BLaER1 treated with 17β-estradiol and CSF1 and Interleukin-3, amounts not matched to agents 10 nM and 100 nM (cell line): ENCODE data around the gene NCBP2.

Source experiments
- H3K27ac ChIP-seq, 11 experiments: shearing (Covaris generic); formaldehyde crosslinking; 2 replicates each; pipeline ENCODE4 v1.8.1; 2022
- H3K27me3 ChIP-seq, 11 experiments: shearing (Covaris generic); formaldehyde crosslinking; 2 replicates each; pipeline ENCODE4 v1.8.1; 2022
- H3K36me3 ChIP-seq, 11 experiments: shearing (Covaris generic); formaldehyde crosslinking; 2 replicates each; pipeline ENCODE4 v1.8.1; 2022
- H3K4me1 ChIP-seq, 10 experiments: shearing (Covaris generic); formaldehyde crosslinking; 2 replicates each; pipeline ENCODE4 v1.8.1; 2022
- H3K4me2 ChIP-seq, 11 experiments: shearing (Covaris generic); formaldehyde crosslinking; 2 replicates each; pipeline ENCODE4 v1.8.1; 2022
- H3K4me3 ChIP-seq, 10 experiments: shearing (Covaris generic); formaldehyde crosslinking; 2 replicates each; pipeline ENCODE4 v1.8.1; 2022
- H3K9ac ChIP-seq, 11 experiments: shearing (Covaris generic); formaldehyde crosslinking; 2 replicates each; pipeline ENCODE4 v1.8.1; 2022
- H3K9me3 ChIP-seq, 11 experiments: shearing (Covaris generic); formaldehyde crosslinking; replicated peaks in 1 of 11; 2 replicates each; pipeline ENCODE4 v1.8.1; 2022
- H4K20me1 ChIP-seq, 11 experiments: shearing (Covaris generic); formaldehyde crosslinking; 2 replicates each; pipeline ENCODE4 v1.8.1; 2022
- Cebpa-rat ChIP-seq, 11 experiments: shearing (Covaris generic); IDR thresholded peaks; 2 replicates each; pipeline ENCODE4 v1.8.1; 2022

NCBP2 gene

DNA sequence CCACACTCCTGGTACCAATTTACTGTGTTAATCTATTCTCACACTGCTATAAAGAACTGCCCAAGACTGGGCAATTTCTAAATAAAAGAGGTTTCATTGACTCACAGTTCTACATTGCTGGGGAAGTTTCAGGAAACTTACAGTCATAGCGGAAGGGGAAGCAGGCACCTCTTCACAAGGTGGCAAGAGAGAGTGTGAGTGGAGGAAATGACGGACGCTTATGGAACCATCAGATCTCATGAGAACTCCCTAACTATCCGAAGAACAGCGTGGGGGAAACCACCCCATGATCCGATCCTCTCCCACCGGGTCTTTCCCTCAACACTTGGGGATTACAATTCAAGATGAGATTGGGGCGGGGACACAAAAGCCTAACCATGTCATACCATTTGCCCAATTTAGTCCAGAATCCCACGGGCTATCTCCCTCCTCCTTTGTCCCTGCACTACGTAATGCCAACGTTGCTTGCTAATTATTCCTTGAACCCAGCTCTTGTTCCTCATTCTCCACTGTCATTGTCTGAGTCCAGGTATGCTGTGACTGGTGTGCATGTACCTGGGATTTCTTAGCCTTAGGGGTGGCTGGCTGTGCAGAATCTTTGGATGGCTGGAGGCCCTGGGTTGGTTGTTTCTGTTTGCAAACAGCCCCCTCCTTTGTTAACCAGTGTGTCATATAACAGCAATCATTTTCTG lies 22.9 kb upstream of the NCBP2 start:
- peak overlapping the region in 3 of 11 experiments; percentile 1 to 11 (median 2); a peak in 1 of 22 replicates for H3K4me2 ChIP-seq
- no peak overlapping the region for H3K9ac ChIP-seq

DNA sequence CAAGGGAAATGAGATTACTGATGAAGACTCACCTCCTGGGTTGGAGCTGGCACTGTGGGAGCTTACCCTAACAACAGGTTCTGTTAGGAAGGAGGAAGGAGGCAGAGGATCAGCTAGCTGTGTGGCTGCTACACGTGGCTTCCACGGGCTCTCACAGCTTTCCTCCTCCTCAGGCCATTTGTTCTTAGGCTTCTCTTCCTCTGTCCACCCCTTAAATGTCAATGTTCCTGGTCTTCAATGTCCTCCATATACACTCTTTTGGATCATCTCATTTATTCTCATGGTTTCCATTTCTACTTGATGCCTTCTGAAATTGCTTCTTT lies 21.3 kb upstream of the NCBP2 start:
- Histone ChIP-seq H3K4me2 (peak overlapping the region in 7 of 11 experiments; percentile 43 to 81 (median 62); a peak in 11 of 22 replicates), H3K27me3 (peaks cover 0 to 12% (median 0%) of the 10 kb centered on the region in 11 experiments; a peak in 8 of 22 replicates)
- TF ChIP-seq Cebpa-rat (IDR thresholded peaks at IDR 0.05) = no peak

More for the DNA sequence above, 22.9 kb upstream of the NCBP2 start:
- Histone ChIP-seq H3K4me3 (no peak overlapping the region), H3K4me1 (peaks cover 11 to 35% (median 30%) of the 10 kb centered on the region in 10 experiments), H4K20me1 (peaks cover 0 to 14% (median 0%) of the 10 kb centered on the region in 11 experiments; a peak in 3 of 22 replicates), H3K27me3 (peaks cover 4 to 16% (median 4%) of the 10 kb centered on the region in 11 experiments), H3K36me3 (peaks cover 0 to 13% (median 8%) of the 10 kb centered on the region in 11 experiments; a peak in 13 of 22 replicates), H3K9me3 (no peaks in the 10 kb centered on the region), H3K27ac (no peak overlapping the region)
- TF ChIP-seq Cebpa-rat (IDR thresholded peaks at IDR 0.05) = no peak

DNA sequence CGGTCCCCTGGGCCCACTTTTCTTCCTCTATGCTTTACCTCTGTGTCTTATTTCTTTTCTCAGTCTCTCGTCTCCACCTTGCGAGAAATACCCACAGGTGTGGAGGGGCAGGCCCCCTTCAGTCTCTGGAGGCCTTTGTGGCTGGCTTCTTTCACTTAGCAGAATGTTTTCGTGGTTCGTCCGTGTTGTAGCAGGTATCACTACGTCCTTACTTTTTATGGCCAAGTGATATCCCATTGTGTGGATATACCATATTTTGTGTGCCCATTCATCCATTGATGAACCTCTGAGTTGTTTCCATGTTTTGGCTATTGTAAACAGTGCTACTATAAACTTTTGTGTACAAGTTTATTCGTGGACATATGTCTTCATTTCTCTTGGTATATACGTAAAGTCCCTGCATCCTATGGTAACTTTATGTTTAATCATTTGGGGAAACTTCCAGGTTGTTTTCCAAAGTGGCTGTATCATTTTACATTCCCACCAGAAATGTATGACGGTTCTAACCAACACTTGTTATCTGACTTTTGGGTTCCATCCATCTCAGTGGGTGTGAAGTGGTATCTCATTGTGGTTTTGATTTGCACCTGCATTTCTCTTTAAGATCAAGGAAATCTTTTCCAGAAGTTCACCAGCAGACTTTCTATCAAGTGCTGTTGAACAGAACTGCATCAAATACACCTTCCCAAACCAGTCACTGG lies 20.8 kb upstream of the NCBP2 start:
- Histone ChIP-seq H3K4me2 (peak overlapping the region in 10 of 11 experiments; percentile 21 to 81 (median 61); a peak in 19 of 22 replicates), H3K27ac (no peak overlapping the region), H3K9ac (no peak overlapping the region), H4K20me1 (peaks cover 0 to 11% (median 0%) of the 10 kb centered on the region in 11 experiments; a peak in 3 of 22 replicates), H3K36me3 (peaks cover 0 to 13% (median 8%) of the 10 kb centered on the region in 11 experiments; a peak in 13 of 22 replicates), H3K4me3 (no peak overlapping the region), H3K27me3 (peaks cover 0 to 7% (median 0%) of the 10 kb centered on the region in 11 experiments; a peak in 7 of 22 replicates), H3K9me3 (no peaks in the 10 kb centered on the region), H3K4me1 (peaks cover 7 to 27% (median 23%) of the 10 kb centered on the region in 10 experiments; a peak in 18 of 20 replicates)
- no peak for TF ChIP-seq Cebpa-rat (IDR thresholded peaks at IDR 0.05)

More for the DNA sequence above, 21.3 kb upstream of the NCBP2 start:
- H3K4me1 ChIP-seq = peaks cover 9 to 31% (median 27%) of the 10 kb centered on the region in 10 experiments; a peak in 18 of 20 replicates
- H3K9me3 ChIP-seq = no peaks in the 10 kb centered on the region
- H3K36me3 ChIP-seq = peaks cover 0 to 13% (median 8%) of the 10 kb centered on the region in 11 experiments; a peak in 13 of 22 replicates
- H4K20me1 ChIP-seq = peaks cover 0 to 14% (median 0%) of the 10 kb centered on the region in 11 experiments; a peak in 3 of 22 replicates
- no peak overlapping the region for H3K27ac ChIP-seq
- H3K4me3 ChIP-seq = no peak overlapping the region
- no peak overlapping the region for H3K9ac ChIP-seq

DNA sequence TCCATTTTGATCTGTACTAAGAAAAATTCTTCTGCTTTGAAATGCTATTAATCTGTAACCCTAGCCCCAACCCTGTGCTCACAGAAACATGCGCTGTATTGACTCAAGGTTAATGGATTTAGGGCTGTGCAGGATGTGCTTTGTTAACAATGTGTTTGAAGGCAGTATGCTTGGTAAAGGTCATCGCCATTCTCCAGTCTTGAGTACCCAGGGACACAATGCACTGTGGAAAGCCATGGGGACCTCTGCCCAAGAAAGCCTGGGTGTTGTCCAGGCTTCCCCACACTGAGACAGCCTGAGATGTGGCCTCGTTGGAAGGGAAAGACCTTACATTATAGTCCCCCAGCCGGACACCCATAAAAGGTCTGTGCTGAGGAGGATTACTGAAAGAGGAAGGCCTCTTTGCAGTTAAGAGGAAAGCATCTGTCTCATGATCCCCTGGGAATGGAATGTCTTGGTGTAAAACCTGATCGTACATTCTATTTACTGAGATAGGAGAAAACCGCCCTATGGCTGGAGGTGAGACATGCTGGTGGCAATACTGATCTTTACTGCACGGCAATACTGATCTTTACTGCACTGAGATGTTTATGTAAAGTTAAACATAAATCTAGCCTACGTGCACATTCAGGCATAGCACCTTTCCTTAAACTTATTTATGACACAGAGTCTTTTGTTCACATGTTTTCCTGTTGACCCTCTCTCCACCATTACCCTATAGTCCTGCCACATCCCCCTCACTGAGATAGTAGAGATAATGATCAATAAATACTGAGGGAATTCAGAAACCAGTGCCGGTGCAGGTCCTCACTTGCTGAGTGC lies 20.0 kb upstream of the NCBP2 start:
- Histone ChIP-seq H3K4me1 (peaks cover 0 to 22% (median 17%) of the 10 kb centered on the region in 10 experiments; a peak in 16 of 20 replicates), H3K4me3 (no peak overlapping the region), H3K27me3 (no peaks in the 10 kb centered on the region), H3K27ac (no peak overlapping the region), H3K4me2 (peak overlapping the region; percentile 17 to 81 (median 60); a peak in 19 of 22 replicates), H4K20me1 (peaks cover 0 to 3% (median 0%) of the 10 kb centered on the region in 11 experiments; a peak in 2 of 22 replicates), H3K9me3 (no peaks in the 10 kb centered on the region), H3K9ac (no peak overlapping the region), H3K36me3 (peaks cover 0 to 13% (median 8%) of the 10 kb centered on the region in 11 experiments; a peak in 13 of 22 replicates)
- no peak for TF ChIP-seq Cebpa-rat (IDR thresholded peaks at IDR 0.05)

DNA sequence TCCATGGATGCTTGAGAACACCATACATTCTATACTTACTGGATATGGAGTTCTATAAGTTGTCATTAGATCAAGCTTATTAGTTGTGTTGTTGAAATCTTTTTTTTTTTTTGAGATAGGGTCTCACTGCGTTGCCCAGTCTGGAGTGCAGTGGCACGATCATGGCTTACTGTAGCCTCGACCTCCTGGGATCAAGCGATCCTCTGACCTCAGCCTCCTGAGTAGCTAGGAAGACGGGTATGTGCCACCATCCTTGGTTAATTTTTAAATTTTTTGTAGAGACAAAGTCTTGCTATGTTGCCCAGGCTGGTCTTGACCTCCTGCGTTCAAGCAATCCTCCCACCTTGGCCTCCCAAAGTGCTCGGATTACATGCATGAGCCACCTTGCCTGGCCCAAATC lies 12.5 kb upstream of the NCBP2 start:
- no peak for TF ChIP-seq Cebpa-rat (IDR thresholded peaks at IDR 0.05)
- H3K27ac ChIP-seq = no peak overlapping the region
- H3K4me3 ChIP-seq = no peak overlapping the region
- H3K36me3 ChIP-seq = peaks cover 0 to 10% (median 0%) of the 10 kb centered on the region in 11 experiments; a peak in 6 of 22 replicates
- no peaks in the 10 kb centered on the region; a peak in 1 of 20 replicates for H3K4me1 ChIP-seq
- no peaks in the 10 kb centered on the region for H4K20me1 ChIP-seq
- no peak overlapping the region for H3K4me2 ChIP-seq
- no peaks in the 10 kb centered on the region for H3K9me3 ChIP-seq
- H3K9ac ChIP-seq = no peak overlapping the region
- H3K27me3 ChIP-seq = no peaks in the 10 kb centered on the region

DNA sequence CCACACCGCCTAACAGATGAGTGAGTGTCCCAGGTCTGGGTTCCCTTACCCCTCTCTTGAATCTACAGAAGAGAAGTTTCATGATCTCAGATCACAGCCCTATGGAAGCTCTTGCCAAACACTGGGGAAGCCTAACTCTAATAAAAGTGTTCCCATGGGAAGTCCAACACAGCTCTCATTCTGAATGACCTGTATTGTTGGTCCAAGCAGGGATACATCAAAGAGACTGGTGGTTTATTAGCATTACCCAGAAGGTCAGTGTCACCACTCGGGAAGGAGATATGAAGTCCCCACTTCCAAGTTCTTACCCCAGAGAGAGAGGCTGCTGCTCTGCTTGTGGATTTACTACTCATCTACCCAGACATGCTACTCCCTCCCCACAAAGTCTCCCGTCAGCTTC lies 9.0 kb upstream of the NCBP2 start:
- H3K4me2 ChIP-seq = no peak overlapping the region
- H3K27me3 ChIP-seq = no peaks in the 10 kb centered on the region
- H3K9me3 ChIP-seq = no peaks in the 10 kb centered on the region
- TF ChIP-seq Cebpa-rat (IDR thresholded peaks at IDR 0.05) = no peak
- no peak overlapping the region for H3K27ac ChIP-seq
- H3K4me3 ChIP-seq = no peak overlapping the region
- peaks cover 0 to 9% (median 0%) of the 10 kb centered on the region in 11 experiments; a peak in 4 of 22 replicates for H4K20me1 ChIP-seq
- H3K36me3 ChIP-seq = peaks cover 0 to 14% (median 6%) of the 10 kb centered on the region in 11 experiments; a peak in 6 of 22 replicates
- peaks cover 0 to 14% (median 9%) of the 10 kb centered on the region in 10 experiments; a peak in 14 of 20 replicates for H3K4me1 ChIP-seq
- H3K9ac ChIP-seq = no peak overlapping the region

DNA sequence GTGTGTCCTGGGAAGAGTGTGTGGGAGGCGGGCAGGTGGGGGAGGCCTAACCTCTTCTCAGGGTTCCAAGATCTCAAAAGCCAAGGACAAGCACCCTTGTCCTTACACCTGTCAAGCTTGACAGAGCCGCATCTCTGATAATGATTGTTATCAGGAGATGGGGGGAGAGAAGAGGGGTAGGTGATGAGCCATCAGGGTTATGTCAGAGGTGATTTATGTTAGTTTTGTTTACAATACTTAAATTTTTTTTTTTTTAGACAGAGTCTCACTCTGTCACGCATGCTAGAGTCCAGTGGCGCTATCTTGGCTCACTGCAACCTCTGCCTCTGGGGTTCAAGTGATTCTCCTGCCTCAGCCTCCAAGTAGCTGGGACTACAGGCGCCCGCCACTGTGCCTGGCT lies 7.4 kb upstream of the NCBP2 start:
- no peak for TF ChIP-seq Cebpa-rat (IDR thresholded peaks at IDR 0.05)
- no peak overlapping the region for H3K9ac ChIP-seq
- peaks cover 0 to 20% (median 2%) of the 10 kb centered on the region in 11 experiments; a peak in 11 of 22 replicates for H4K20me1 ChIP-seq
- peaks cover 0 to 14% (median 9%) of the 10 kb centered on the region in 10 experiments; a peak in 15 of 20 replicates for H3K4me1 ChIP-seq
- peaks cover 0 to 24% (median 12%) of the 10 kb centered on the region in 11 experiments; a peak in 17 of 22 replicates for H3K36me3 ChIP-seq
- no peak overlapping the region for H3K4me2 ChIP-seq
- H3K9me3 ChIP-seq = no peaks in the 10 kb centered on the region
- H3K27ac ChIP-seq = no peak overlapping the region
- H3K4me3 ChIP-seq = no peak overlapping the region
- H3K27me3 ChIP-seq = no peaks in the 10 kb centered on the region

DNA sequence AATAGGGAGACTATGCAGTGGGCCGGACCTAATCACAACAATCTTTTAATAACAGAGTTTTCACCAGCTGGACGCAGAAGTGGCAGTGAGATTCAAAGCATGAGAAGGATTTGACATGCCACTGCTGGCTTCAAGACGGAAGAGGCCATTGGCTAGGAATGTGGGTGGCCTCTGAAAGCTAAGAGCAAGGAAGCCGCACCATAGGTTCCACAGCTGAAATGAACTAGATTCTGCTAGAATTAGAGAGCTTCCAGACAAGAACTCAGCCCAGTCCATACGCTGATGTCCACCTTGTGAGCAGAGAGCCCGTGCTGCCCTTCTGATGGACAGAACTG lies 6.9 kb upstream of the NCBP2 start:
- Histone ChIP-seq H3K4me3 (no peak overlapping the region), H4K20me1 (peaks cover 0 to 24% (median 7%) of the 10 kb centered on the region in 11 experiments; a peak in 14 of 22 replicates), H3K9me3 (no peaks in the 10 kb centered on the region), H3K4me1 (peaks cover 4 to 19% (median 12%) of the 10 kb centered on the region in 10 experiments; a peak in 16 of 20 replicates), H3K27ac (no peak overlapping the region), H3K36me3 (peaks cover 0 to 29% (median 15%) of the 10 kb centered on the region in 11 experiments; a peak in 19 of 22 replicates), H3K4me2 (no peak overlapping the region), H3K27me3 (no peaks in the 10 kb centered on the region), H3K9ac (no peak overlapping the region)
- TF ChIP-seq Cebpa-rat (IDR thresholded peaks at IDR 0.05) = no peak
